Stimulated activated CD4-positive, alpha-beta T cell treated with anti-CD3 and anti-CD28 coated beads, Interleukin-2, amount 100 ng/mL, for 24 hours (primary cell): ENCODE data around the gene TFF3.

Experiments used
- DNase-seq, 2 donors: peaks; one replicate each; pipeline ENCODE4 v3.0.0-alpha.2; 2020

Gene TFF3, protein sequence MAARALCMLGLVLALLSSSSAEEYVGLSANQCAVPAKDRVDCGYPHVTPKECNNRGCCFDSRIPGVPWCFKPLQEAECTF

DNA sequence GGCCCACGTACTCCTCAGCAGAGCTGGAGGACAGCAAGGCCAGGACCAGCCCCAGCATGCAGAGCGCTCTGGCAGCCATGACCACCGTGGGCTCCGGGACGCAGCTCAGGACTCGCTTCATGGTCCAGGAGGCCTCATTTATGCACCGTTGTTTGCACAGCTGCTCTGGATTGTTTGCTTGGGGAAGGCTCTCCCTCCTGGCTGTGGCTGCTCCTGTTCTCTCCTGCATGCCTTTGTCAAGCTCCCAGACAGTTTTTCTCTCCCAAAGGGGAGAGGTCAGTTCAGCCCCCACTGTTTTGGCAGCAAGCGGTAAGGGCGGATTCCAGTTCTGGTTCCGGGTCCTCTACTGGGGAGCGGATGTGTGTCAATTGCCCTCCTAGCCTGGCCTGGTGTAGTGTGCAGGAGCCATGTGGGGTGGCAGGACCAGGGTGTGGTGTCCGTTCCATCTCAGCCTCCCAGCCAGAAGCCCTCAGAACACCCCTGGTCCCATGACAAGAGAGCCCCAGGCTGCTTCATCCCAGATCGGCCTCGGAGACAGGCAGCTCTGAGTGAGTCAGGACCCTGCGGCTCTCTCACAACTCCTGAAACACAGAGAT is at the start of gene TFF3:
TFF3 (minus strand) TSS at position 114 of the 596 bp plus-strand sequence; CDS start at position 79, 35 bp downstream.
- DNase-seq = no peak

DNA sequence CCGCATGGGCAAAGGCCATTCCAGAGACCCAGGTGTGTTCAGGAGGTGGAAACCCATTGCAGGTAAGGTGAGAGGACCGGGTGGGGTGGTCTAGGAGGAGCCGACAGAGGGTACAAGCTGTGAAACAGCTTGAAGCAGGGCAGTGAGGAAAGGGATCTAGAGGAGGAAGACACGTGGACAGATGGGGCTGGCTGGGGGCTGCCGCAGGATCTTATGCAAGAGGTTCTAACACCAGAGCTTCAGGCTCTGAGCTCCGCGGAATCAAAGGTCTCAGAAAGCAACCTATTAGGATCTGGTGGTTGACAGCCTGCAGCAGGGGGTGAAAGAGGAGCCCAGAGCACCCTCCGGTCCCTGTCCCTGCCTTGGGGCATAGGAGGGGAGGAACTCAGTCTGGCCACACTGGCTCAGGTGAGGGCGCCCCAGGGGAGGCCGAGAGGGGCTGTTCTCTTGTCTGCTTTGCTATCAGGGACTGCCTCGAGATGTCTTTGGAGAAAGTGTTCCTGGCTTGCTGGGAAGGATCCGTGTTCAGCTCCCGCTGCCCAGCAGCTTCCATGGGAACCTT is 49.2 kb upstream of the TFF3 start:
- no peak for DNase-seq

DNA sequence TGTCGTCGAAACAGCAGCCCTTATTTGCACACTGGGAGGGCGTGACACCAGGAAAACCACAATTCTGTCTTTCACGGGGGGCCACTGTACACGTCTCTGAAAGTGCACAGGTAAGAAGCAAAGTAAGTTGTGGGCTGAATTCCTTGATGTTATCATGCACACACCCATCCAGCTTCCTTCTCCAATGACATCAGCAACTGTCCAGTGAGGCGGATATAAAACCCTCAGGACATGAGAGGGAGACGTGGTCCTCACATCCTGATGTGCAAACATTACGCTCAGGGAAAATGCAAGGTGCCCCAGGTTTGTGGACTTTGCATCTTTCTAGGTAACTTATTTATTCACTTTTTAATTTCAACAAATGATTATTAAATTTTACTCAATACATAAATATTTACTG is 48.1 kb upstream of the TFF3 start:
- DNase-seq = no peak

DNA sequence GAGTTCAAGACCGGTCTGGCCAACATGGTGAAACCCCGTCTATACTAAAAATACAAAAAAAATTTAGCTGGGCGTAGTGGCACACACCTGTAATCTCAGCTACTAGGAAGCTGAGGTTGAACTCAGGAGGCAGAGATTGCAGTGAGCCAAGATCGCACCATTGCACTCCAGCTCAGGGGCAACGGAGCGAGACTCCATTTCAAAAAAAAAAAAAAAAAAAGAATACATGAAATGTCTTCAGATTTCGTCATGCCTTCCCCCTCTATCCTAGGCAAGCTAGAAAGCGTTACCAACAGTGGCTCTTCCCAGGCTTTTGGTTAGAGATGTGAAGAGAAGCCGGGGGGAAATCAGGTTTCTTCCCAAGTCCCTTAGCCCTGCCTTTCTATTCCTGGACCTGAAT is 47.5 kb upstream of the TFF3 start:
- no peak for DNase-seq

DNA sequence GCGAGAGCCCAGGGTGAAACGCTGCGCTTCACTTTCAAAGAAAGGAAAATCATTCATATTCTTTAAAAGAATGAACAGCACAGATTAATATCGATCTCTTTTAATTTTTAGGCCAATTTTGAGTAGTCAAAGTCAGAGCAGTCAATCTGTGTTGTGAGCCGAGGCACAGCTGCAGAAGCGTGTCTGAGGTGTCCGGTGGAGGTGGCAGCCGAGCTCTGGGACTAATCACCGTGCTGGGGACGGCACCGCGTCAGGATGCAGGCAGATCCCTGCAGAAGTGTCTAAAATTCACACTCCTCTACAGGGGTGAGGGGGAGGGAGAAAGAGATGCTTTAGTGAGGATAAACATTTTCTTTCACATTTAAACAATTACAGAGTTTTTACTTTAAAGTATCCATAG is 47.0 kb upstream of the TFF3 start:
- no peak for DNase-seq

DNA sequence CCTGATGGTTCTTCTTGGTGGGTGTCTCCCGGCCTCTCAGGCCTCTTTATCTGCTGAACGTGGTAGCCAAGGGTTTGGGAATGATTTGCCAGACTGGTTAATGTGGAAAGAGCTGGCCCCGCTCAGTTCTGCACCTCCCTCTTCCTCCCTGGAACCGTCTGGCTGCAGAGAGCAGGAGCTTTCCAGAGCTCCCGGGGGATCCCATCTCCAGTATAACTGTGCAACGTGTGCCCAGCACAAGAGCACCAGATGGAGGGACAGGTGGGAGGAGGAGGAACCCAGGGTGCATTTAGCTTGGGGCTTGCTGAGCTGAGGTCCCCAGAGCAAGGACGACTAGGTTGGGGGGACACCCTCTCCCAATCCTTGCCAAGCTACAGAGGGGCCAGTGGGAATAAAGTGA is 46.1 kb upstream of the TFF3 start:
- no peak for DNase-seq

DNA sequence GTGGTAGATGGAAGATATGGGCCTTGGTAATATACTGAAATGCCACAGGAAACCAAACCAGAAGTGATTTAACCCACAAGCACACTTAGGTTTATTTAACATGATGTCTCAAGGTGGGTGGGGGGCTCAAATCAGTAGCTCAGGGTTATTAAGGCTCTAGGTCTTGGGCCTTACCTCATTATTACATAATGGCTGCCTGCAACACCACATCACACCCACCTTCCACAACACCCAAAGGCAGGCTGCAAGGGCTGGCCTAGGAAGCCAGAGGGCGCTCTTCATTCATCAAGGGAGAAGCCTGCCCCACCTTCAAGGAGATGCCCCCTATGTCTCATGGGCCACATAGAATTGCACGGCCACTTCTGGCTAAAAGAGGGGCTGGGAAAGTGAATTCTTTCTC is 45.1 kb upstream of the TFF3 start:
- DNase-seq = peak in 1 of 2 donors; percentile 45

DNA sequence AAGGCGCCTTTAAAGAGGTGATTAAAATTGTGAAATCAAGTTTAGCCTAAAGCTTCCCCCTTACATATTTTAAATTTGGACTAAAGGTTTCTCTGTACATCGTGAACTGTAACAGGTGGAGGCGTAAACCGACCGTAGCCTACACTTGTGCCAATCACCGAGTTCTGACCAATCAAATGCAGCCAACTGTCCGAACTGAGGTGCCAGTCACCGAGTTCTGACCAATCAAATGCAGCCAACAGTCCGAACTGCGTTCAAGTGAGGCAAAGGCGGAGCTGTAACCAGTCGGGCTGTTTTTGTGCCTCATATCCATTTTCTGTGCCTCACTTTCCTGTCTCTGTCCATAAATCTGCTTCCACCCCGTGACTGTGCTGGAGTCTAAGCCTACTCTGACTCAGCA is 43.7 kb upstream of the TFF3 start:
- DNase-seq = no peak

DNA sequence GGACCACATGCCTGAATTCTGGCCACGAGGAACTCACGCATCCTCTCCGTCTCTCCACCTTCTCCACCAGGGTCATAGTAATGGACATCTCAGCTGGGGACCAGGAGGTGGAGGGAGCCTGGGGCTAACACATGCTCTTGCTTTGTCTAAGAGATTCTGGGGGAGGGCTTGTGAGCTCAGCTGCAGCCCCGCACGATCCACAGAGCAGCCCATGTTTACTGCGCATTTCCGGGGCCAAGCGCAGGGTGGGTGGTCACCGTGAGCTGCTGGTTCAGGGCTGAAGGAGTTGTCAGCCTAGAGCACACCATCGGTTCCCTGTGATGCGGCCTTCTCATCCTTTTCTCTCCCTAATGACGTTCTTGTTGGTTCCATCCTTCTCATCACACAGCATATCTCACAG is 43.1 kb upstream of the TFF3 start:
- no peak for DNase-seq

DNA sequence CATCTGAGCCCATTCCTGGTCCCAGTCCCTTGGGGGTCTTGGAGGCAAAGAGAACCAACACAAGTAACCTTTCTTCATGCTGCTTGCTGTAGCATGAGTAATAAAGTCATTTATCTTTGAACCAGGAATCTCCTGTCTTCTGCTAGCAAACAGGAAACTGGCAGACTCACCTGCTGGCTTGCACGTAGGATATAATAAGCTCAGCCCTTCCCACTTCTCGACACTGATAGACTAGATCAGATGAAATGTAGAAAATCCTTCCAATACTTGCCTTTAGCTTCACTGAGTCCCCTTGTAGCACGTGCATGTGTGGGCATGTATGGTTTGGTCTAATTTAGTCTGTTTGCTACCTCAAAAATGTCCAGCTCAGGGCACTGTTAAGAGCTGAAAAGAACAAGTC is 42.1 kb upstream of the TFF3 start:
- DNase-seq = no peak

DNA sequence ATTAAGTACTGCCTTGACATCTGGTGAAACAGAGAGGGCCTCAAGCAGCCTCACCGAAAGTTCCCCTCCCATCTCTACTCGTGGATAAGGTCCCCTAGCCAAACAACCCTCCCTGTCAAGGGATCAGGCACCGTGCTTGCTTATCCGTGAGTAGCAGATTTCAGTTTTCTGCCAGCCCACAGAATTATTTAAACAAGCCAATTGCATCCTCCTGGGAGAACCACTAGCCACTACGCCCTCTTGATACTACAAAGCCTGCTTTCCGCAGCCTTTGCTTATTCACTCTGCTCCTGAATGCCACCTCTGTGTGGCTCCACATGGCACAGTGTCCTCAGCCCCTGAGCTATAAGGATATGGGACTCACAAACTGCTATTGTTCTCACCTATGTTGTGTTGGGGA is 41.4 kb upstream of the TFF3 start:
- DNase-seq = no peak

DNA sequence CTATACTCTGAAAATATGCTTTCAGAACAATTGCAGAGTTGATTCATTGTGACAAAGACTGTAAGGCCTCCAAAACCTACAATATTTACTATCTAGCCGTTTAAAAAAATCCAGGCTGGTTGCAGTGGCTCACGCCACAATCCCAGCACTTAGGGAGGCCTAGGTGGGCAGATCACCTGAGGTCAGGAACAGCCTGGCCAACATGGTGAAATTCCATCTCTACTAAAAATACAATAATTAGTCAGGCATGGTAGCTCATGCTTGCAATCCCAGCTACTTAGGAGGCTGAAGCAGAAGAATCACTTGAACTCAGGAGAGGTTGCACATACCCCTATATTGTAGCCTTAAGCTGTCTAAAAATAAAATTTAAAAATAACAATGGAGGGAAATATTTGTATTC is 40.8 kb upstream of the TFF3 start:
- no peak for DNase-seq

DNA sequence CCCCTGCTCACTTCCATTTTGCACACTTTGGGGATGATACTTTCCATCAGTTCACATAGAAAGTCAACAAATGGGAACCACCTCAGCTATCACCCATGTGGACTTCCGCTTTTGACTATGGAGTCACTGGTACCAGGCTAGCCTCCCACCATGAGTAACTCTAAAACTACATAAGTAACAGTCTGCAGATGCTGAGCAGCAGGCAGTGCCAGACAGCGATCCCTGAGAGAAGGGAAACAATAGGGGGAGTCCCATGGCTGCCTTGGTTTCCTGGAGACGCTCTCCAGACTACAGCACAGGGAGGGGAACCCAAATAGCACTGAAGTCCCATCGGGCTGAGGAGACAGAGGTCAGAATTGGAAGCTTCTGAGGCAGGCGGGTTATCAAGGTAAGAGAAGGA is 38.4 kb upstream of the TFF3 start:
- no peak for DNase-seq

DNA sequence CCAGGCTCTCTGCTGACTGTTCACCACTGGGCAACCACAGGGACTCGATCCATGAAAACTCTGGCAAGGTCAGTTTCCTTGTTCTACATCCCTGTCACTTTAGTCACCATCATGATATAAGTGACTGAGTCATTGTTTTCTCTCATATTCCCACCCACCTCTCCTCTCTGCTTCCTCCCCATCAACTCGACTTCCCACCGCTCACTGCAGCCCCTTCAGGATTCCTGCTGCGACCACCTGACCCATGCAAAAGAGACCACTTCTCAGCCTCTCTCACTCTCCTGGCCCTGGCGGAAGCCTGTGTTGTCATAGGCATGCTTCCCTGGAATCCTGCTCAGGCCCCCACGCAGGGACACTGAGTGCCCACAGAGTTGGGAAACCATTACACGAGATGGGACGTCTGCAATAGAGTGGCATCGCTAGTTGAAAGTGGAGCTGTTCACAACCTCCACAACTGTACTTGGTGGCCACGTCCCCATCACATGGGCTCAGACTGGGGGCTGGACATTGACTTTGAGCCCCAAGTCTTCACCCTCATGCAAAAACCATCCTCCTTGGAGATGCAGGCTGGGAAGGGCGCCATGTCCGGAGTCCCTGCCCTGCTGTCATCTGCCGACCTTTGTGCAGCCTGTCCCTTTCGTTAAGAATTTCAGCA is 37.4 kb upstream of the TFF3 start:
- no peak for DNase-seq

DNA sequence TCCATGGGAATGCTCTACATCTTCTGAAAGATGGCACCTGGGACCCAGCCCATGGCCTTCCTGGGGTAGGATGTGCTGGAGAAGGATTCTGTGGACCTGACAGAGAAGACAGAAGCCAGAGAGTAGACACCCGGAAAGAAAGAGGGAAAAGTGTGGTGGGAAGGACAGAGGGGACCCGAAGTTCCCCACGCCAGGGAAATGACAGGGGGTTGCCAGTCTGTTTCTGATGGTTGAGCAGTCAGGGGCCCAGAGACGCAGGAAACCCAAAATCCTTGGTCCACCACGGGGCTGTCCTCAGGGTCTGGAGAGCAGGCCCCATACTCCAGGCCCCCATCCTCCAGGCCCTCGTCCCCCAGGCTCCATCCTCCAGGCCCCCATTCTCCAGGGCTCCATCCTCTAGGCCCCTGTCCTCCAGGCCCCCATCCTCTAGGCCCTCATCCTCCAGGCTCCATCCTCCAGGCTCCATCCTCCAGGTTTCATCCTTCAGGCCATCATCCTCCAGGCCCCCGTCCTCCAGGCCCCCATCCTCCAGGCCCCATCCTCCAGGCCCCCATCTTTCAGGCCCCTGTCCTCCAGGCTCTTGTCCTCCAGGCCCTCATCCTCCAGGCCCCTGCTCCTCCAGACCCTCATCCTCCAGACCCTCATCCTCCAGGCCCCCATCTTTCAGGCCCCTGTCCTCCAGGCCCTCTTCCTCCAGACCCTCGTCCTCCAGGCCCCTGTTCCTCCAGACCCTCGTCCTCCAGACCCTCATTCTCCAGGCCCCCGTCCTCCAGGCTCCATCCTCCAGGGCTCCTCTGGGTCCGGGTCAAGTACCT is 36.6 kb upstream of the TFF3 start:
- DNase-seq = no peak

DNA sequence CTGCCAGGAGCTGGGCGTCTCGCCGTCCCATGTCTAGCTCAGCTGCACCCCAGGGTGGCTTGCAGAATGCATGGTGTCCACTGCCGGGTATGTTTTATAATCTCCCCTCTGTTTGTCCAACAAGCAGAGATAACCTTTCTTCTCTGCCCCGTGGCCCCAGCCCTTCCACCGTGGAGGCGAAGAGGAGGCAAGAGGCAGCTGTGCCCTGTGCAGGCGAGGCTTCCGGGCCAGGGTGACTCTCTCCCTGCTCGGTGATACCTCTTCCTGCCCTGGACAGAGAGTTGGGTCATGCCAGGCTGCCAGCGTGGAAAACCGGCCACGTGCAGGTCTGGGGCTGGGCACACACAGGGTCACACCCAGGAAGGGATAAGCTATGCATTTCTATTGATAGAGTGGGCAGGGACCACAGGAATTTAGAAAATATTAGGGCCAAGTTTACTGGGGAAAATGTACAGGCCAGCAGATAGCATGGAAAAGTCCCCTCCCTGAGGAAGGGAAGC is 35.8 kb upstream of the TFF3 start, which contains the start of gene TFF2:
TFF2 (minus strand) TSS at position 68 of the 500 bp plus-strand sequence; CDS start at position 31, 37 bp downstream.
- no peak for DNase-seq

DNA sequence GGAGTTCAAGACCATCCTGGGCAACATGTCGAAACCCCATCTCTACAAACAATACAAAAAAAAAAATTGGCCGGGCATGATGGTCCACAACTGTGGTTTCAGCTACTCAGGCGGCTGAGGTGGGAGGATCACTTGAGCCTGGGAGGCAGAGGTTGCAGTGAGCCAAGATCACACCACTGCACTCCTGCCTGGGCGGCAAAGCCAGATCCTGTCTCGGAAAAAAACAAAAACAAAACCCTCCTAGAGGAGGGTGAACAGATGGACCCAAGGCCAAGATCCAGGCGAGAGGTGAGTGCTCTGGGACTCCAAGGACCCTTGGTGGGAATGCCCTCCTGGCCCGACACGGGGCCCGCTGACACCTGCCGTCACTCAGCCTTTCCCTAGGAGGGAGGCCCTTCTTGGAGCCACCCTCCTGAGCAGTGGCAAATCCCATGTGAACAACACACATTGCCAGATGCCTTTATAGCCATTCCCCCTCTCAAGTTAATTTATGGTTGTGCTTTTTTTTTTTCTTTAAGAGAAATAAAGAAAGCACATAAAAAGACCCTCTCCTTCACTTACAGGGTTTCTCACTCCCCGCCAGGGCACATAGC is 35.2 kb upstream of the TFF3 start:
- no peak for DNase-seq

DNA sequence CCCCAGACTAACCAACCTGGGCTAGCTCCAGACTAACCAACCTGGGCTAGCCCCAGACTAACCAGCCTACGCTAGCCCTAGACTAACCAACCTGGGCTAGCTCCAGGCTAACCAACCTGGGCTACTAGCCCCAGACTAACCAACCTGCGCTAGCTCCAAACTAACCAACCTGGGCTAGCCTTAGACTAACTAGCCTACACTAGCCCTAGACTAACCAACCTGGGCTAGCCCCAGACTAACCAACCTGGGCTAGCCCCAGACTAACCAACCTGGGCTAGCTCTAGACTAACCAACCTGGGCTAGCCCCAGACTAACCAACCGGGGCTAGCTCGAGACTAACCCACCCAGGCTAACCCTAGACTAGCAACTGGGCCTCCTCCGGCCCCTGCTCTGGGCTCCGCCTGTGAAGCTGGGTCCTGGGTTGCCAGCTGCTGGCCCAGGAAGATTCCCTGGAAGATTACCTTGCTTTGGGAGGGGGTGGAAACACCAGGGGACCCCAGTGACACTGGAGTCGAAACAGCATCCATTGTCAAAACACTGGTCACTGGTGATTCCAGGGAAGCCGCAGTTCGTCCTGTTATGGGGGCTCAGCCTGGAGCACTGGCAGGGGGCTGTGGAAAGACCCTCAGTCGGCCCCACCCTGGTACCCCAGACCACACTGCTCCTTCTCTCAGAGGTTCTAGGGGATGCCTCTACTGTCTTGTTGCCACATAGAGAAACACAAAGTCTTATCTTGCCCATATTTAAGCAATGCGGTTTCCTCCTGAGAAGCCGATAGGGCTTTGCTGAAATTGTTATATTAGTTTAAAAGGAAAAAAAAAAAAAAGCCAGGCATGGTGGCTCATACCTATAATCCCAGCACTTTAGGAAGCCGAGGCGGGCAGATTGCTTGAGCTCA is 34.5 kb upstream of the TFF3 start:
- no peak for DNase-seq

DNA sequence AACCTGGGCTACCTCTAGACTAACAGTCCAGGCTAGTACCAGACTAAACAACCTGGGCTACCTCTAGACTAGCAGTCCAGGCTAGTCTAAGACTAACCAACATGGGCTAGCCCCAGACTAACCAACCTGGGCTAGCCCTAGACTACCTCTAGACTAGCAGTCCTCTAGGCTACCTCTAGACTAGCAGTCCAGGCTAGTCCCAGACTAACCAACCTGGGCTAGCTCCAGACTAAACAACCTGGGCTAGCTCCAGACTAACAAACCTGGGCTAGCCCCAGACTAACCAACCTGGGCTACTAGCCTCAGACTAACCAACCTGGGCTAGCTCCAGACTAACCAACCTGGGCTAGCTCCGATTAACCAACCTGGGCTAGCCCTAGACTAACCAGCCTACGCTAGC is 33.6 kb upstream of the TFF3 start:
- no peak for DNase-seq

DNA sequence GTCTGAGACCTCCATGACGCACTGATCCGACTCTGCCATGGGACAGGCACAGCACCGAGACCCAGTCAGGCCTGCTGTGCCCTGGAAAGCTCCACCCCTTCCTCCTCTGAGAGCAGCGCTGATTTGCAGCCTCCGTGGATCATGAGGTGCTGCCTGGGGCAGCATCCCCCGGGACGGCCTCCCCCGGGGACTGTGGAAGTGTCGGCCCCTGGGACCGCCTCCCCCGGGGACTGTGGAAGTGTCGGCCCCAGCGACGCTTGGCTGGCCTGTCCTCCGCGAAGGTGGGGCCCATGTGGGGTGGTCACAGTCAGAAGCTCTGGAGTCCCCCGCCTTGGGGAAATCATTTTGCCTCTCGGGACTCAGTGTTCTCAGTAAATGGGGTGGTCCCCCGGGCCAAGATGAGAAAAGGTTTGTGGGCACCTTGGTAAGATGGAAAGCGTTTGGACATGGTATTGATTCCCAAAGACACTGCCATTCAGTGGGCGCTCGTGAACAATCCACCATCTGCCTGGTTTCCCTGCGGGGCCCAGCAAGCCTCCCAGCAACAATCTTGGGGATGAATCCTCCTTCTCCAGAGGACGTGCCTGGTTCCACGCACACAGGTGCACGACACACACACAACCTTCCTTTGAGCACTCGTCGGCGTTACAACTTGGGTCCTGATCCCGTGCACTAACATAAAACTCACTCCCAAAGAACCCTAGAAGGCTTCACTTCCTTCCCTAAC is 32.6 kb upstream of the TFF3 start:
- no peak for DNase-seq
